GM19025 (cell line): ENCODE data around the gene APH1B.
"Not testable (repeated sequence)": the region's sequence is repeated elsewhere in the genome, so short reads cannot be mapped to it uniquely, and the experiment has no call there.

Source experiments
- ATAC-seq: cut with Tn5 transposase; IDR thresholded peaks from one replicate; pipeline ENCODE4 v1.9.1; 2021; ENCODE audit warnings: mild to moderate bottlenecking, low read depth, moderate library complexity; ENCODE audit not compliant: unreplicated experiment

The APH1B gene

DNA sequence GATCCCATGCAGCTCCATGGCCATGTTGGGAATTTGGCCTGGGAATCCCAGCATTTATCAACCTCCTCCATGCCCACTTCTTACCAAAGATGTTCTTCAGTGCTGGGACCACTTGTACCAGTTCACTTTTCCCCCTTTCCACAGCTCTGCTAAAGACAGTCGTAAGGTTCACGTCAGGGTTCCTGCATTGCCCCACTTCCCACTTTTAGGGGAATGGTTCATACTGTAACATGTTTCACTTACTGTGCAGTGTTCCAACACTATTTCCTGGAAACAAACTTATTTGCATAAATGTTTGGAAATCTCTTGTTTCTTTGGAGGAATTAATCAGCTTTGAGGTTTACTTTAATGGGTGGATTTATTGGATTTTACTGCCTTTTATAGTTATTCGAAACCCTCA lies 17.0 kb downstream of the APH1B start:
- no peak for ATAC-seq

DNA sequence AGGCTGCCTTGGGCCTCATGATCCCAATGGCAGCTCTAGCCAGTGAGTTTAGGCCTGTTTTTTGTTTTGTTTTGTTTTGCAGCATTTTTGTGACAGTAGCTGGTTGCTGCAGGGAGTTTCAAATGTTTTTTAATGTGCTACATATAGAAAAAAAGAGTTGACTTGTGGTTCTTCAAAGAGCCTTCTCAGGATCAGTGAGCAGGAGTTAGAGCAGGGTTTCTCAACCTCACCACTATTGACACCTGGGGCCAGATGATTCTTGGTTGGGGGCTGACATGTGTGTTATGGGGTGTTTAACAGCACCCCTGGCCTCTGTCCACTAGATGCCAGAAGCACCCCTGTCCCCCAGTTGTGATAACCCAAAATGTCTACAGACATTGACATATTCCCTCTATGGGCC lies 17.9 kb downstream of the APH1B start:
- no peak for ATAC-seq

DNA sequence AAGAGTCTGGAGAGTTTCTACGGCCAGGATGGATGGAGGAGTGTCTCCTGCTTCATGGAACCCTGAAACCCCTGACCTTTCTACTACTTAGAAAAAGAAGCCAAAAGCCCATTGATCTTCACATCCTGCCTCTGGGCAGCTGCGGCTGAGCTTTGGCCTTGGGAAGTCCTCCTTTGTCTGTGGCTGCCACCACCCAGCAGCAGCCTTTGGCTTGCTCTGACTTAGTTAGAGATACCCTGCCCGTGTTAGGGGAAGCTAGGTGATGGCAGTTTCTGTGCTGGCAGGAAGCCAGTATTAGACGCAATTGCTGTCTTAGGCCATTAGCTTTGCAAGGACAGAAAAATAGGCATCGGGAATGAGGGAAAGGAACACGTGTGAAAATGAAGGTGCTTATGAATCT lies 18.8 kb downstream of the APH1B start:
- ATAC-seq: no peak

DNA sequence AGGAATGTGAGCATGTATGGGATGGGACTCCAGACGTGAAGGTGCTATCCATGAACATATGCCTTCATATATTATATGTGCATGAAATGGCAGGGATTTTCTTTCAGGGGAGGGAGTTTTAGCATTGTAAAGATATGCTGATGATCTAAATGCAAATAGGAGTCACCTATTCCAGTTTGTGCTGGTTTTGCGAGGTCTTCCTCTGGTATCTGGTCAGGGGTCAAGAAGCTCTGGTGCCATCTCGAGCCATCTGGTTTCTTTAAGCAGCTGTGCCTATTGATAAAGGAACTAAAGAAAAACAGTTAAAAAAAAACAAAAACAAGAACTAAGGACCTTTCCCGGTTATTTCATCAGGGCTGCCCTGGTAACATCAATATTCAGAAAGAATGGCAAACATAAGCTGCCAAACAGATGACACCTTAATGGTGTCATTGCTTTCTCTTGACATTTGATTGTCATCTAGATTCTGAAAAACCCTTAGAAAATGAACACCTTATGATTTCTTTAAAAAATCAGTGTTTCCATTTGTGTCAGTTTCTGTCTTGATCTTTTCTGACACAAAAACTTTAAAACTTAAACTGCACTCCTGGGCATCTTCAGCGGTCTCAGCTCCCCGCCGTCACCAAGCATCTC lies 22.7 kb downstream of the APH1B start:
- ATAC-seq: no peak

DNA sequence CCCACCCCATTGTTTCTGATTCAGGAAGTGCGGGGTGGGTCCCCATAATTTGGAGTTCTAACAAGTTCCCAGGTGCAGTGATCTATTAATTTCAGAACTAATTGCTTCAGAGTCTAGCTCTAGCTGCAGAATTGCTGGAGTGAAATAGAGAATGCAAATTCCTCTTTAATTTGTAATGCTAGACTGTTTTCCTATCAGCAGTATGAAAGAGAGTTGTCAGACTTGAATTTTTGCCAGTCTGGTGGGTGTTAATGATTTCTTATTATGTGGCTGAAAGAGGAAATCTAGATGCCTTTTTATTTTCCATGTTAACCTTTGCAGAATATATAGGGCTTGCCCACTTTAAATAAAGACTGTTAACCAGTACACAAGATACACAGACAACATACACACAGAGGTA lies 23.7 kb downstream of the APH1B start:
- no peak for ATAC-seq

DNA sequence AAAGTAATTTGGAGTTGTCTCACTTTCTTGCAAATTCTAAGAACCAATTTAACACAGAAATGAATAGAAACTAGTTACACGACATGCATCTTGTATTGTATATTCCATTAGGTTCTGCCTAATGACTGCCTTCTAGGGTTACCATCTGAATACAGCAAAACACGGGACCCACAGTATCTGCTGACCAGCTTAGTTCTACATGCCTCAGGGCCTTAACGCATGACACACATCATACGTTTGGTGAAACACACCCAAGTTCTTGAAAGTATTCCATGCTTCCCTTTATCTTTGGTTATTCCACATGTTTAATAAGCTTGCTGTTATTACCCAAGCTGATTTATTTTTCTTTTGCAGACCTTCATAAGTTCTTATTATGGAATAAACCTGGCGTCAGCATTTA lies 27.9 kb downstream of the APH1B start:
- ATAC-seq: no peak

DNA sequence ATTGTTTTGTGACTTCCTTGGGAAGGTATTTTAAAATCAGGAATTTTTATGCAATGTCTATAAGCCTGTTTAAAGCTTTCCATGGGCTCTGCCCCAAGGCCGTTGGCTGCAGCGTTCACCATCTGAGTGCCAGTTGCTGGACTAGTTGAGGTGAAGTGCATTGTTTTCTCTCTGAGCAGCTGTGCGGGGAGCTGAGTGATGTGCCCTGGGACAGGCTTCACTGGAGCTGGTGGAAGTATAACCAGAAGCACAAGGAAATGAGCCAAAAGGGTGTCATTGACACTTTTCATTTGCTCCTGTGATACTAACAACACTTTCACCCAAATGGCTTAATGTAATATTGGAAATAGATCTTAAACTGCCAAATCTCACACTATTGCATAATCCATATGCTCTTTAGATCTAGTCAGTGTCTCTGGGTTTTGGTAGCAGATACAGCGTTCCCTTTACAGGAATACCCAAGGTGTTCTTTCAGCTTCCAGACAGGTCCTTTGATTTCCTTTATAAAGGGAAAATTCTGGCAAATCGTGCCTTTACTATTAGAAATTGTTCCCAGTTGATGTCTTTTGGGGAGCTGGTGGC lies 29.2 kb downstream of the APH1B start:
- ATAC-seq: no peak

DNA sequence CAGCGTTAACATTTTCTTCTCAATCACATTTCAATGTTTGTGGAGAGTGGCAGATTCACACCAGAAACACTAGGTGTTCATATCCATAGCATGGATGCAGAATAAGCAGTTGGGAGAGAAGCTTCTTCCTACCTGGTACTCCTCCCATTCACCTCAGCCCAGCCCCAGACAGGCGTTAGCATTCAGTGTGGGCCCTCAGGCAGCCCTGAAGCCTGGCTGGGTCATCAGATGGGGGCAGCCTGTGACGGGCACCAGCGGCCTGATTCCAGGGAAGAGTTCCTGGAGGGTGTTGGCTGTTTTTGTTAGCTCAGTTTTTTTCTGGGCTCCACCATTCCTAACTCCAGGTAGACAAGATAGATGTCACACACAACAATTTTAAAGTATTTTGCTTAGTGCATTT lies 31.1 kb downstream of the APH1B start:
- ATAC-seq: no peak

DNA sequence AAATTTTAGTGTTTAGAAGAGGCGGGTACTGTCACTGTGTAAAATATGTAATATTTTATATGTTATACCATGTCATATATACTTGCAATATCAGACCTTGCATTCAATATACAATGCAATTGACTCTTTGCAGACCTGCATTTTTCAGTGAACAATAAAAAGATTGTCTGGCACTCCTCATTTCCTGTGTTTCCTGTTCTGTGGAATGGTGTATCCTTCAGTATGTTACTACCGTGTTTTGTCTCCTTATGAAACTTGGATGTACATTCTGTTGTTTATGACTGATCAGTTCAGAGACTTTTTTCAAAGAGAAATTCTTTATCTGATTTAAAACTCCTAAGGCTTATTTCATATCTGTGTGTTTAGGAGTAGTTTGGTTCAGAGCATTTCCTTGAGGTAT lies 31.5 kb downstream of the APH1B start:
- no peak for ATAC-seq

DNA sequence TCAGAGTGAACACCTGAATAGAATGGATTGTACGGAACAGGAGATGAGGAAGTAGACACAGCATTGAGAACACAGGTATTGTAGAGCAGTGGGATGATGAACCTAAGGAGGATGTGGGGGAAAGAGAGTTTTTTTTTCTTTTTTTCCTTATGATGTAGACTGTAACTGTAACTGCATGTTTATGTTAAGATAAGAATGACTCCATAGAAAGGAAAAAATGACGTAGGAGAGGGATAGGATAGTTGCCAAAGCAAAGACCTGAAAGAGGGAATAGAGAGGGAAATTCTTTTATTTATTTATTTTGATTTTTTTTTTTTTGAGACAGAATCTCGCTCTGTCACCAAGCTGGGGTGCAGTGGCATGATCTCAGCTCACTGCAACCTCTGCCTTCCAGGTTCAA lies 33.2 kb downstream of the APH1B start:
- no peak for ATAC-seq

DNA sequence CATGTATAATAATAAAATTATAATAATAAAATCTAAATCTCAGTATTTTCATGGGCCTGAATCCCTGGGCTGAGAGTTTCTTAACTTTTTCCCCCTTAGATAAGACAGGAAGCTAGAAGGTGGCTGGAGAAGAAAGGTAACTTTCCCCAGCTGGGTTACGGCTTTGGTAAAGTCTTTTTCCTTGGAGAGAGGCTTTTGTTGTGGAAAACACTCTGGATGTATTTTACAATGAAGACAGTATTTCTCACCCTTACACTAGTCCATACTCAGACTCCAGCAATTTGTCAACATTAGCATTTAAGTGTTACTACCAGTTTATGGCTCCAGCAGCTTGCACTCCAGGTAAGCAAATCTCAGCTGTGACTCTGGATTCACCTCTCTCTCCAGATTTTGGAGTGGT lies 34.9 kb downstream of the APH1B start:
- no peak for ATAC-seq

DNA sequence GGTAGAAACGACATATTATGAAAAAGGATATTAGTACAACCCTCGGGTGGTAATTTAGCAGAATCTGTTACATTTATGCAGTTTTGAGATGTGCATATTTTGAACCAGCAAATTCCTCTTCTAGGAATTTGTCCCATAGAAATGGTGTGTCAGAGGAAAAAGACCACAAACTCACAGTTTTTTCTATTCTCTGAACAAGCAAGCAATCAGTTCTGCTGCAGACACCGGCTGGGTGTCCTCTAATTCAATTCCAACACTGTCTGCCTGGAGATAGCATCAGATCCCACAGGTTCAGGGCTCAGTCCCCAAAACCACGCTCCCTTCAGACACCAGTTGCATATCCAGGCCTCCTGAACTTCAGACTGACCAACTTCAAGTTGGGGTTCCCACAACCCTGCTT lies 36.4 kb downstream of the APH1B start:
- ATAC-seq: no peak

DNA sequence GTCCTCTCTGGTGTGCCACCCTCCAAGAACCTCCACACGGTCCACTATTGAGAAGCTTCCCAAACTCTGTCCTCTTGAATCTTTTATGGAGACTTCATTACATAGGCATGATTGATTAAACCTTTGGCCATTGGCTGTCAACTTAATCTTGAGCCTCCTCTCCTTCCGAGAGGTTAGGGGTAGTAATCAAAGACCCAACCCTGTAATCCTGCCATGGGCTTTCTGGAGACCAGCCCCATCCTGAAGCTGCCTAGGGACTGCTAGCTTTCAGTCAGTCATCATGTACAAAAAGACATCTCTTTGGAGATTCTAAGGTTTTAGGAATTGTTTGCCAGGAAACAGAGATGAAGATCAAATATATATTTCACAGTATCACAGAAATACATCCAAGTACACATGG lies 37.0 kb downstream of the APH1B start:
- ATAC-seq: no peak

DNA sequence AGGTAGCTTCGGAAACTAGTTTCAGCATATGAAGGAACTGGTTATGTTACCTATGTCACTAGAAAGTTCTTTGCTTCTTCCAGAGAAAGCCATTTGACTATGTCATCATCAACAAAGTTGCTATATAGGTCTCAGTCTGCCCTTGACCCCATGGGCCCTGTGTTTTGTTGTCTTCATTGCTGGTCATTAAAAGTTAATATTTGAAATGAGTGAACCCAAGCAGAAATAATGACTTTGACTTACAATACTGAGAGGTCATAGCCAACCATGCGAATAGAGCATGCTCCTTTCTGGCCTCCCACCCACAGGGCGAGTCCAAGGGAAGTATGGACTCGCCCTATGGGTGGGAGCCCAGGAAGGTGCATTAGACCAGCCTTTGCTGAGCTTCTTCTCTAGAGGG lies 40.9 kb downstream of the APH1B start:
- ATAC-seq: no peak

DNA sequence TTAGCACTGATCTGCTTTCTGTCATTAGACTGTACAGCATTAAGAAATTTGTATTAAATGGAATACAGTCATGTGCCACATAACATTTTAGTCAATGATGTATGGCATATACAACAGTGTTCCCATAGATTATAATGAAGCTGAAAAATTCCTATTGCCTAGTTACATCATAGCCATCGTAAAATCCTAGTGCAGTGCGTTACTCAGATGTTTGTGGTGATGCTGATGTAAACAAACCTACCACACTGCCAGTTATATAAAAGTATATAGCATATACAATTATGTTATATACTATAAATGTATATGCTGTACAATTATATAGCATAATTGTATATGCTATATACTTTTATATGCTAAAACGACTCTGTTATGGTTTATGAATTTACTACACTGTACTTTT lies 41.7 kb downstream of the APH1B start:
- ATAC-seq: no peak

DNA sequence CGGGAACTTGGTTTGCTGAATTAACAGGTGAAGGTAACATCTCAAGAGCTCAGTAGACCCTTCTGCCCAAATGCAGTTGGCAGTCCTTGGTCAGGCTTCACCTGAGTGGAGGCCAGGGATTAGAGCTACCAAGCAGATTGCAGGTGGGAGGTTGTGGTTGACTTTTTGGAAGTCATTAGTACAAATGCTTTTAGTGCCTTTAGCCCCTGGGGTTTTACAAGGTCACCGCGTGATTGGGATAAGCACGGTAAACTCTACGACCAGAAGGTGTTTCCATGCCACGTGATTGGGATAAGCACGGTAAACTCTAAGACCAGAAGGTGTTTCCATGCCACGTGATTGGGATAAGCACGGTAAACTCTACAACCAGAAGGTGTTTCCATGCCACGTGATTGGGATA lies 43.0 kb downstream of the APH1B start:
- not testable (repeated sequence) for ATAC-seq

DNA sequence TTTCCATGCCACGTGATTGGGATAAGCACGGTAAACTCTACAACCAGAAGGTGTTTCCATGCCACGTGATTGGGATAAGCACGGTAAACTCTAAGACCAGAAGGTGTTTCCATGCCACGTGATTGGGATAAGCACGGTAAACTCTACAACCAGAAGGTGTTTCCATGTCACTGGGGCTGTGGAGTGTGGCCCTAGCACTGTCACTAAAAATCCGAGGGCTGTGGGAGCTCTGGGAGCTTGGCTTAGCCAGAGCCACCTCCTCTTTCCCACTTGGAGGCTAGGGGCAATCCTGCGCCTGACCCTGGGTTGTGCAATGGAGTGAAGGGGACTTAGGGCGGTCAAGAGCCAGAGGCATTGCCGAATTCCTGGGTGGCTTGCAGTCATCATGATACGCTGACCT lies 43.6 kb downstream of the APH1B start:
- not testable (repeated sequence) for ATAC-seq

DNA sequence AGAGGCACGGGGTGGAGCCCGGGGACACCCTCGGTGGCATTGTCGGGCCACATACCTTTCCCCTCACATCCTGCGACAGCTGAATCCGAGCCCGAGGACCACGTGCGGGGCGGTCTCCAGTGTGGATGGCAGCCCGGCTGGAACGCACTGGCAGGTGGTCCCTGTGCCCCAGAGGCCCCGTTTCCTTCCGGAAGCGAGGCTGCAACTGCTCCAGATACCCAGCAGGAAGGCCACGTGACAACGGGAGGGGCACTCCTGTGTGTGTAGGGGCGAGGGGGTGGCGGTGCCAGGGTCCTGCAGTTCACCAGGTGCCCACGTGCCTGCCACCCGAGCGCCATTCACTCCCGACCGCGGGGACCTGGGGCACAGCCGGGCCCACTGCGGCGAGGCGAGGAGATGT lies 44.1 kb downstream of the APH1B start:
- ATAC-seq: no peak

DNA sequence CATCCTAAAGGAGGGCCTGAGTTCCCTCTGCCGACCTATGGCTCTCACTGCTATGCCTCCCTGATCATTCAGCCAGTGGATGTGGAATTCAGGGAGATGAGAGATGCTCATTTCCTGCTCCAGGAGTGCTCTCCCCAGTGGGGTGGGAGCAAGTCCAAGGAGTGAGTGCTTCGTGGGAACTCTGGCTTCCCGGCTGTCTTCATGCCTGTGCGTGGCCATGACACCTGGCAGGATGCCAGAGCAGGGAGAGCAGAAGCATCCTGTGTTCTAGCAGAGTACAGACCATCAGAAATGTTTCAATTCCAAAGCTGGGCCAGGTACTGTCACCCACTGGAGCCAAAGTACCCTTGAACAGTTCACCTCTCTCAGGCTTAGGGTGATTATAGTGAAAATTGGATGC lies 45.1 kb downstream of the APH1B start:
- no peak for ATAC-seq

DNA sequence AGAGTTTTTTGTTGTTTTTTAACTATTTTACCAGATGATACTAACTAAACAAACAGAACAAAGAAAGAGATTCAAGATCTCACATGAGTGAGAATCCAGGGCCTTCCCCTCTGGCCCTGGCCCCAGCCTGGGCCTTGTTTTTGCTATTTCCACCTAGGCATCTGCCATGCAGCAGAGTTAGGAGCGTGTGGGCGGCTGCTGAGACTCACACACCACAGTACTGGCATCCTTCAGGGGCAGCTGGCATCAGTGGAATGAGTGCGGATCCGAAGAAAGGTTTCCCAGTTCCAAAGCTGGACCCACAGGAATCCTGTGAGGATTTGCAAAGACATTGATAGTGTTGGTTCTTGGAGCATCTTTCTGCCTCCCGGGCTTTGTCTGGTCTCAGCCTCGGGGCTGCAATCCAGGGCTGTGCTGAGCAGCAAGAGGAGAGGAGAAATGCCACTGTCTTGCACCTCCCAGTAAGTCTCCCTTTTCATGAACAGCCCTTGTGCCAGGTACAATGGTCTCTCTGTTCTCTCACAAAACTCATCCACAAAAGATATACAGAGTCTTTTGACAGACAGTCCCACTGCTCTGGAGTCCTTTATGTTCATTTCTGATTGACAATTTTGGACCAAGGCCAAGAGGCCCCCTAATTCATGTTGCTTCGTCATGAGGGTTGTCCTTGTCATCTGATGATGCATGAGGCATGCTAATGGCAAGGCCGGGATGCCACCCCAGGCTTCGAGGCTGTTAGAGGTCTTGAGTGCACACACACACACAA lies 46.6 kb downstream of the APH1B start:
- ATAC-seq: no peak

DNA sequence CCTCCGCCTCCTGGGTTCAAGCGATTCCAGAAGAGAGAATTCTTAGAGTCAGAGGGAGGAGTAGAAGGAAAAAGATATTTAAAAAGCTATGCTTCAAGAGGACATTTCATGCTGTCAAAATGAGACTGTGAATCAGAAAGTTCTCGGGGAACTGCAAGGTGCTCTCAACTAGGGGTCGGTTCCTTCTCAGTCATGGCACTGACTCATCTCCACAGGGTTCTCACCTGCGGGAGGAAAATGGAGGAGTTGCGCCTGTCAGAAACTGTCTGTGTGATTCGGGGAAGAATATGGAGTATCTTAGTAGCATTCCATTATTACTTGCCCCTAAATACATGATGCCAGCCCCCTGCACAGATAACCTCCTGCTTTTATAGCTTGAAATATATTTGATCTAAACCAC lies 47.4 kb downstream of the APH1B start:
- ATAC-seq: no peak
